PC-3 (cell line): ENCODE measurements around the gene CELF2. TPM values are rescaled to one million over a fixed set of nuclear protein-coding genes. Genes with fewer than 3 reads are reported as not detected.

Source experiments
- ATAC-seq: fragments of 200-7000 bp; cut with Tn5 transposase; 2 replicates; pipeline ENCODE4 v1.9.1; 2020; ENCODE audit warnings: mild to moderate bottlenecking, moderate library complexity
- BruUV-seq: library from RNA; stranded (reverse); fragments of 400-500 nt; replicated peaks from 2 replicates; lab custom pipeline; 2021; lab: Mats Ljungman, UMichigan
- CTCF ChIA-PET: fragments of 300-600 bp; sonication (Branson Sonifier 250); formaldehyde crosslinking; loops from one replicate; lab custom pipeline; 2022; ENCODE audit warnings: antibody characterized with exemption; lab: Charles Lee
- POLR2A ChIA-PET: fragments of 300-600 bp; sonication (Branson Sonifier 250); formaldehyde crosslinking; loops from one replicate; lab custom pipeline; 2022; ENCODE audit warnings: antibody characterized with exemption; ENCODE audit not compliant: unreplicated experiment; lab: Charles Lee
- DNase-seq: peaks from one replicate; pipeline ENCODE4 v3.0.0-alpha.2; 2015
- H2AFZ ChIP-seq: fragments of 300-600 bp; sonication (generic); 2 replicates; pipeline ENCODE4 v1.6.0; 2016; ENCODE audit warnings: antibody characterized with exemption, low read length
- H3F3A ChIP-seq: fragments of 300-600 bp; sonication (generic); one replicate; pipeline ENCODE4 v1.6.0; 2017; ENCODE audit warnings: antibody characterized with exemption, low read length, control low read depth, mild to moderate bottlenecking; ENCODE audit not compliant: unreplicated experiment
- H3K27ac ChIP-seq: fragments of 300-600 bp; sonication (generic); 2 replicates; pipeline ENCODE4 v1.5.1; 2016; ENCODE audit warnings: mild to moderate bottlenecking, low read length
- H3K27me3 ChIP-seq: fragments of 300-600 bp; sonication (generic); 2 replicates; pipeline ENCODE4 v1.6.1; 2016; ENCODE audit warnings: low read length, mixed read lengths
- H3K36me3 ChIP-seq: fragments of 300-600 bp; sonication (generic); 2 replicates; pipeline ENCODE4 v1.6.1; 2016; ENCODE audit warnings: low read depth, mixed run types, low read length, mixed read lengths
- H3K4me1 ChIP-seq: fragments of 300-600 bp; sonication (generic); 2 replicates; pipeline ENCODE4 v1.5.1; 2016; ENCODE audit warnings: low read length; ENCODE audit not compliant: insufficient read depth
- H3K4me2 ChIP-seq: fragments of 300-600 bp; sonication (generic); 2 replicates; pipeline ENCODE4 v1.6.0; 2016; ENCODE audit warnings: low read length
- H3K4me3 ChIP-seq: fragments of 300-600 bp; sonication (generic); 2 replicates; pipeline ENCODE4 v1.5.1; 2016; ENCODE audit warnings: mild to moderate bottlenecking, low read length, mixed read lengths
- H3K79me2 ChIP-seq: fragments of 300-600 bp; sonication (generic); 2 replicates; pipeline ENCODE4 v1.6.1; 2017; ENCODE audit warnings: low read length, mixed read lengths
- H3K9ac ChIP-seq: fragments of 300-600 bp; sonication (generic); 2 replicates; pipeline ENCODE4 v1.6.0; 2016; ENCODE audit warnings: mild to moderate bottlenecking, low read length
- H3K9me2 ChIP-seq: fragments of 300-600 bp; sonication (generic); replicated peaks from 2 replicates; pipeline ENCODE4 v1.6.1; 2016; ENCODE audit warnings: mixed run types, low read length, mixed read lengths
- H3K9me3 ChIP-seq: fragments of 300-600 bp; sonication (generic); 2 replicates; pipeline ENCODE4 v1.6.1; 2016; ENCODE audit warnings: low read length, mixed read lengths
- H4K20me1 ChIP-seq: fragments of 300-600 bp; sonication (generic); 2 replicates; pipeline ENCODE4 v1.6.1; 2016; ENCODE audit warnings: low read length, mixed read lengths
- CTCF ChIP-seq: fragments of 300-600 bp; sonication (generic); conservative IDR thresholded peaks from 2 replicates; pipeline ENCODE4 v1.5.1; 2017; ENCODE audit warnings: antibody characterized with exemption, low read depth, mild to moderate bottlenecking, low read length
- EZH2 ChIP-seq: fragments of 300-600 bp; sonication (generic); IDR thresholded peaks from one replicate; pipeline ENCODE4 v1.6.1; 2017; ENCODE audit warnings: antibody characterized with exemption, mild to moderate bottlenecking, low read length; ENCODE audit not compliant: unreplicated experiment
- EZH2phosphoT487 ChIP-seq: fragments of 300-600 bp; sonication (generic); IDR thresholded peaks from 2 replicates; pipeline ENCODE4 v1.6.1; 2018; ENCODE audit warnings: mild to moderate bottlenecking, antibody characterized with exemption, low read length, borderline replicate concordance
- intact Hi-C: fragments of 100-400 bp; cut with micrococcal nuclease; formaldehyde crosslinking; loops from 2 replicates; pipeline ENCODE4 v1.9.0; 2023
- total RNA-seq: library from RNA; depleted of rRNA; stranded (reverse); fragments of >200 nt; gene quantifications from 2 replicates; pipeline ENCODE4 v1.2.3, GENCODE V29; 2014

CELF2 gene
- total RNA-seq, 1 experiment from 2014 or later = not detected

- no TSS peak for BruUV-seq
- no peaks in the 10 kb centered on the region for H3K9me2 ChIP-seq
- H3K27ac ChIP-seq = no peak overlapping the region
- H3K4me2 ChIP-seq = no peak overlapping the region
- H3F3A ChIP-seq = no peaks in the 10 kb centered on the region
- no peaks in the 10 kb centered on the region for H4K20me1 ChIP-seq
- TF ChIP-seq CTCF = no peak
- TF ChIP-seq EZH2 = no peak
- no peak for TF ChIP-seq EZH2phosphoT487
- intact Hi-C loops = no loop called here
- H3K79me2 ChIP-seq = no peaks in the 10 kb centered on the region
- DNase-seq (no peak), ATAC-seq (no peak)
- H3K9ac ChIP-seq = no peak overlapping the region
- no peak overlapping the region for H2AFZ ChIP-seq
- ChIA-PET CTCF (no interaction called here), POLR2A (interaction anchor here (0.6 kb wide), 1 partner anchor 233 kb away, joined by 3 read pairs; no protein-coding TSS in a partner anchor)
- H3K36me3 ChIP-seq = no peaks in the 10 kb centered on the region
- no peaks in the 10 kb centered on the region for H3K9me3 ChIP-seq
- H3K4me3 ChIP-seq = no peak overlapping the region
- no peaks in the 10 kb centered on the region for H3K4me1 ChIP-seq
- no peaks in the 10 kb centered on the region for H3K27me3 ChIP-seq
Observed at GRCh38 chr10:10977978-10978377, 39.7 kb upstream of the CELF2 start.

- Histone ChIP-seq H3K79me2 (no peaks in the 10 kb centered on the region), H3K4me3 (no peak overlapping the region), H3K4me1 (no peaks in the 10 kb centered on the region), H3K9ac (no peak overlapping the region), H3F3A (no peaks in the 10 kb centered on the region), H3K36me3 (no peaks in the 10 kb centered on the region), H3K27me3 (no peaks in the 10 kb centered on the region), H4K20me1 (no peaks in the 10 kb centered on the region), H3K27ac (no peak overlapping the region), H3K9me3 (no peaks in the 10 kb centered on the region), H2AFZ (no peak overlapping the region), H3K9me2 (no peaks in the 10 kb centered on the region), H3K4me2 (no peak overlapping the region)
- no peak for TF ChIP-seq EZH2phosphoT487
- TF ChIP-seq CTCF = no peak
- TF ChIP-seq EZH2 = no peak
- DNase-seq (no peak), ATAC-seq (no peak)
- intact Hi-C loops = no loop called here
- BruUV-seq = no TSS peak
- ChIA-PET POLR2A (no interaction called here), CTCF (no interaction called here)
Observed at GRCh38 chr10:10985361-10985760, 32.3 kb upstream of the CELF2 start.

- DNase-seq = no peak
- Histone ChIP-seq H3K4me3 (no peak overlapping the region), H3F3A (no peaks in the 10 kb centered on the region), H3K36me3 (no peaks in the 10 kb centered on the region), H3K4me2 (no peak overlapping the region), H3K27me3 (no peaks in the 10 kb centered on the region), H3K27ac (no peak overlapping the region), H3K9ac (no peak overlapping the region), H3K79me2 (no peaks in the 10 kb centered on the region), H4K20me1 (no peaks in the 10 kb centered on the region), H3K9me2 (no peaks in the 10 kb centered on the region), H3K9me3 (no peaks in the 10 kb centered on the region), H3K4me1 (no peaks in the 10 kb centered on the region), H2AFZ (no peak overlapping the region)
- ChIA-PET POLR2A (no interaction called here), CTCF (no interaction called here)
- no peak for TF ChIP-seq EZH2
- TF ChIP-seq CTCF = no peak
- no peak for TF ChIP-seq EZH2phosphoT487
- no TSS peak for BruUV-seq
- ATAC-seq = no peak
- intact Hi-C loops = no loop called here
Observed at GRCh38 chr10:10986606-10987005, 31.1 kb upstream of the CELF2 start.
